ENCODE results near the gene ST3GAL5.
"Not testable (repeated sequence)": the region's sequence is repeated elsewhere in the genome, so short reads cannot be mapped to it uniquely, and the experiment has no call there.

ST3GAL5 gene

GRCh38 chr2:85888684-85889626 lies at the start of gene ST3GAL5:
TSS of gene ST3GAL5 (minus strand) at chr2:85888990. CDS start at chr2:85888905, 85 bp downstream.
- DNase-seq (ENCODE audit: low read depth), result peak; percentile 88

- no peak for DNase-seq (ENCODE audit: low read depth)
These were observed 49.7 kb upstream of the ST3GAL5 start for GRCh38 chr2:85938456-85938855.

GRCh38 chr2:85937069-85937439 lies 48.3 kb upstream of the ST3GAL5 start:
- DNase-seq (ENCODE audit: low read depth), result no peak

GRCh38 chr2:85936421-85937068 lies 47.8 kb upstream of the ST3GAL5 start:
- DNase-seq (ENCODE audit: low read depth), result no peak

GRCh38 chr2:85935746-85936208 lies 47.0 kb upstream of the ST3GAL5 start:
- DNase-seq (ENCODE audit: low read depth), result no peak

- DNase-seq (ENCODE audit: low read depth), result no peak
These were observed 46.5 kb upstream of the ST3GAL5 start for GRCh38 chr2:85935170-85935745.

GRCh38 chr2:85933753-85934594 lies 45.2 kb upstream of the ST3GAL5 start:
- DNase-seq (ENCODE audit: low read depth), result no peak

- not testable (repeated sequence) for DNase-seq (ENCODE audit: low read depth)
These were observed 42.4 kb upstream of the ST3GAL5 start for GRCh38 chr2:85931151-85931550.

- DNase-seq (ENCODE audit: low read depth), result no peak
These were observed 41.6 kb upstream of the ST3GAL5 start for GRCh38 chr2:85930129-85931124.

- no peak for DNase-seq (ENCODE audit: low read depth)
These were observed 40.6 kb upstream of the ST3GAL5 start for GRCh38 chr2:85929096-85930050.

GRCh38 chr2:85926931-85927661 lies 38.3 kb upstream of the ST3GAL5 start:
- DNase-seq (ENCODE audit: low read depth), result no peak

GRCh38 chr2:85926526-85926925 lies 37.7 kb upstream of the ST3GAL5 start:
- no peak for DNase-seq (ENCODE audit: low read depth)

GRCh38 chr2:85925216-85925671 lies 36.5 kb upstream of the ST3GAL5 start:
- DNase-seq (ENCODE audit: low read depth), result no peak

GRCh38 chr2:85924522-85924921 lies 35.7 kb upstream of the ST3GAL5 start:
- DNase-seq (ENCODE audit: low read depth), result no peak

- DNase-seq (ENCODE audit: low read depth), result no peak
These were observed 33.4 kb upstream of the ST3GAL5 start for GRCh38 chr2:85922199-85922598.

- no peak for DNase-seq (ENCODE audit: low read depth)
These were observed 32.9 kb upstream of the ST3GAL5 start for GRCh38 chr2:85921659-85922058.

- DNase-seq (ENCODE audit: low read depth), result no peak
These were observed 32.2 kb upstream of the ST3GAL5 start for GRCh38 chr2:85920810-85921545.
